ENCODE measurements around the gene PIK3C2B.

Gene PIK3C2B

DNA sequence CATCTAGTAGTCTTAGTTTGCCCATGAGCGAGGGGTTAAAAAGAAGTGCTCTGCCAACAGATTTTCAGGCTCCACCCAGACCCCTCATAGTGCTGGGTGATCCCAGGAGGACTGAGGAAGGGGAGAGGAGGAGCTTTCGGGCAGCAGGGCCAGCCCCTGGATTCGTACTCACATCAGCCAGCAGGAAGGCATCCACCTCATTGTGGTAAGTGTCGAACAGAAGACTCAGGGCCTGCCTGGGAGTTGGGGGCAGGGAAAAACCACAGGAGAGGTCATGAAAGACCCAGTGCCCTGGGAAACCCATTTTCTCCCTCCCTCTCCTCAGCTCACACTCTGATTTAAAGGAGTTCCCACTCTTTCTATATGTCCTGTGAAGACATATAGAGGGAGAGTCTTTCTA is 34.9 kb downstream of the PIK3C2B start:
- H3K4me3 ChIP-seq (ENCODE audit: control insufficient read depth, low read depth, low read length) = no peak overlapping the region
- TF ChIP-seq, protein P1, sequence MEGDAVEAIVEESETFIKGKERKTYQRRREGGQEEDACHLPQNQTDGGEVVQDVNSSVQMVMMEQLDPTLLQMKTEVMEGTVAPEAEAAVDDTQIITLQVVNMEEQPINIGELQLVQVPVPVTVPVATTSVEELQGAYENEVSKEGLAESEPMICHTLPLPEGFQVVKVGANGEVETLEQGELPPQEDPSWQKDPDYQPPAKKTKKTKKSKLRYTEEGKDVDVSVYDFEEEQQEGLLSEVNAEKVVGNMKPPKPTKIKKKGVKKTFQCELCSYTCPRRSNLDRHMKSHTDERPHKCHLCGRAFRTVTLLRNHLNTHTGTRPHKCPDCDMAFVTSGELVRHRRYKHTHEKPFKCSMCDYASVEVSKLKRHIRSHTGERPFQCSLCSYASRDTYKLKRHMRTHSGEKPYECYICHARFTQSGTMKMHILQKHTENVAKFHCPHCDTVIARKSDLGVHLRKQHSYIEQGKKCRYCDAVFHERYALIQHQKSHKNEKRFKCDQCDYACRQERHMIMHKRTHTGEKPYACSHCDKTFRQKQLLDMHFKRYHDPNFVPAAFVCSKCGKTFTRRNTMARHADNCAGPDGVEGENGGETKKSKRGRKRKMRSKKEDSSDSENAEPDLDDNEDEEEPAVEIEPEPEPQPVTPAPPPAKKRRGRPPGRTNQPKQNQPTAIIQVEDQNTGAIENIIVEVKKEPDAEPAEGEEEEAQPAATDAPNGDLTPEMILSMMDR (IDR thresholded peaks at IDR 0.05; ENCODE audit: control insufficient read depth, insufficient read depth, low read depth, low read length, missing control alignments) = no peak
- no peak for DNase-seq (ENCODE audit: low read depth)

DNA sequence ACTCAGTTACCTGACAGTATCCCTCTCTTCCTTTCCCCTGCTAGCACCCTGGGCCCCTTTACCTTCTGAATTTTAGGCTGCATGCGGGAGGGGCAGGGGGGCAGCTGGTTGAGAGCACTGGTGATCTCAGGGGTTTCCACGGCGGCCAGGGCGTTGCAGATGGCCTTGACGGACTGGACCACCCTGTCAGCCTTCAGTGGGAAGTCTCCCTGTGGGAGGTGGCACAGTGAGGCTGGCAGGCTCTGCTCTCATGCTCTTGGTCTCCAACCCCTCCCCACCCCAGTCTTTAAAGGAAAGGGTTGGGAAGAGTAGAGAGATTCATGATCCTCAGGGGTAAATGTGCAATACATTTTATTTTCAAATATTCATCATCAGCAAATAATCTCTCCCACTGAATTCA is 36.9 kb downstream of the PIK3C2B start:
- no peak for DNase-seq (ENCODE audit: low read depth)
- no peak overlapping the region for H3K4me3 ChIP-seq (ENCODE audit: control insufficient read depth, low read depth, low read length)
- TF ChIP-seq, protein P1 (IDR thresholded peaks at IDR 0.05; ENCODE audit: control insufficient read depth, insufficient read depth, low read depth, low read length, missing control alignments) = no peak

DNA sequence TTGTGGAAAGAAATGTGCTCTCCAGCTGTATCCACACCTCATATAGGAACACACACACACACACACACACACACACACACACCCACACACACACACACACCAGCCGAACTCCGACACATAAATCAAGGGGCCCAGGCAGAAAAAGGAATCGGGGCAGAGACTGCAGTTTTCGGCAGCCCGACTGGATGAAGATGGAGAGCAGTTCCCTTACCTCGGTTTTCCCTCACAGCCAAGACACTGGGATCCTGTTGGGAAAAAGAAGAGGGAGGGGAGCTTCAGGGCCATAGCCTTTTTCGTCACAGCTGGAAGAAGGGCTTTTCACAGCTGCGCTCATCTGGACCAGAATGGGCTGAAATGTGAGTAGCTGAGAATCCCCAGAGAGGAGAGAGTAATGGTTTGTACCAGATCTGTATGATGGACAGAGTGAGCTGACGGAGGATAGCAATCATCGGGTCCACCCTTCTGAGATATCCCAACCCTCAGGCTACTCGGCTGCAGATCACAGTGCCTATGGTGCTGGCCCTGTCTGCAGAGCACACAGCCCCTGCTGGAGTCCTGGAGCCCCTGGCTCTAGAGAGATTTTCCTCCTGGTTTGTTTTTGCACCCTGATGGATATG is 37.7 kb downstream of the PIK3C2B start:
- DNase-seq (ENCODE audit: low read depth) = no peak
- H3K4me3 ChIP-seq (ENCODE audit: control insufficient read depth, low read depth, low read length) = no peak overlapping the region
- TF ChIP-seq, protein P1 (IDR thresholded peaks at IDR 0.05; ENCODE audit: control insufficient read depth, insufficient read depth, low read depth, low read length, missing control alignments) = no peak

DNA sequence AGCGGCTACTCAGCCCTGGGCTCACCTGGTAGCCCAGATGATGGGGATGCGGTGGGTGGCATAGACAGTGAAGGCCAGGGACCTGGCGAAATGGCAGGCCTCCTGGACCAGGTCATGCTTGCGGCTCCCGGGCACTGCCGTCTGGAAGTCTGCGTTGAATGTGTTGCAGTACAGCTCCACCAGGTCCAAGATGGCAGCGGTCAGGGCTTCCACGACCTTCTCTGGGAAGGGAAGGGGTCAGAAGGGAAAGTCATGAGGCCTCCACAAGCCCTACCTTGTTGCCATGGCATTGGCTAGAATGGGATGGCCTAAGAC is 38.8 kb downstream of the PIK3C2B start:
- DNase-seq (ENCODE audit: low read depth) = no peak
- TF ChIP-seq, protein P1 (IDR thresholded peaks at IDR 0.05; ENCODE audit: control insufficient read depth, insufficient read depth, low read depth, low read length, missing control alignments) = no peak
- H3K4me3 ChIP-seq (ENCODE audit: control insufficient read depth, low read depth, low read length) = no peak overlapping the region

DNA sequence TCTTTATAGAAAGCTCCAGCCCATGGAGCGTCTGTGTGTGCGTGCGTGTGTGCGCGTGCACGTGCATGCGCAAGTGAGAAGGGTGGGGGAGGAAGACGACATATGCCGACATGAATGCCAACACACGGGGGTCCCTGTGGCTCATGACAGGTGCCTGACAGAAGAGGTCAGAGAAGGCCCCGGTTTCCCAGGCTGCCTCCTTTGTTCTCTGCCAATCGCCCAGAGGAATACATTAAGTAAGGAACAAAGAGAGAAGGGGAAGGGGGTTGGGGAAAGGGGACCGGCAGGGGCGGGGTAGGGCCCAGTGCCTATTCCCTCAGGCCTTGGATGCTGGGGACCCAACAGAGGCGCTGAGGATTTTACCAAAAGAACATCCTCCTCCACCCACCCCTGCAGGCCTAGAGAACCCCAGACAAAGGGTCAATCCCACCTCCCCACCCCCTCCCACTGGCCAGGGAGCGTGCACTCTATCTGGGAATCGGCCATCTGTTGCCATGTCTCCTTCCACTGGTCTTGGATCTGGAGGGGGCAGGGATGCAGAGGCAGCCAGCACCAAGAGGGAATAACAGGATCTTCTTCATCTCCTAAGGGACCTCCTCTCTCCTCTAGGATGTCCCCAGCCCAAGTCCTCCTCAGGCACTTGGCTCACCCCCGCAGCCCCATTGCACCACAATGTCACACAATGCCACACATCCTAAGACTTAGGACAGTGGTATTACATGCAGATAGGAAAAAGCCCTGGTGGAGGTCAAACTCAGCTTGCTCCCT is 39.4 kb downstream of the PIK3C2B start:
- DNase-seq (ENCODE audit: low read depth) = no peak
- TF ChIP-seq, protein P1 (IDR thresholded peaks at IDR 0.05; ENCODE audit: control insufficient read depth, insufficient read depth, low read depth, low read length, missing control alignments) = no peak
- no peak overlapping the region for H3K4me3 ChIP-seq (ENCODE audit: control insufficient read depth, low read depth, low read length)

DNA sequence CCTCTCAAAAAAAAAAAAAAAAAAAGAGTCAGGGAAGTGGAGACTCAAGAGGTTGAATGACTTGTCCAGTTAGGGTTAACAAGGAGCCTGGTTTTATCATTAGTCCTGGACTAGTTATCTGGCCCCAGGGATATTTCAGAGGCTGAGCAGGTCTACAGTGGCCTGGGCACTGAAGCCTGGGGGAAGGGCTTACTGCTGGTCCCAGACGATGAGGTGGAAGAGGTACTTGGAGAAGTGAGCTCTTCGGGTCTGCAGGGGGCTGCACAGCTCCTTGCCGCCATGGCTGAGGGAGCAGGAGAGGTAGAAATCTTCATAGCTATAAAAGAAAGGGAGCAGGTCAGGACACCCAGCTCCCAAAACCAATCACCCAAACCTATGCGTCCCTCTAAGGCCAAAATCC is 40.1 kb downstream of the PIK3C2B start:
- TF ChIP-seq, protein P1 (IDR thresholded peaks at IDR 0.05; ENCODE audit: control insufficient read depth, insufficient read depth, low read depth, low read length, missing control alignments) = no peak
- DNase-seq (ENCODE audit: low read depth) = no peak
- H3K4me3 ChIP-seq (ENCODE audit: control insufficient read depth, low read depth, low read length) = no peak overlapping the region
